GM12873 (cell line): Measurements from ENCODE around the gene LAMA3.

Source experiments
- CTCF ChIP-seq: IDR thresholded peaks from 2 replicates; pipeline ENCODE4 v1.5.1; 2012; ENCODE audit warnings: low read depth, mild to moderate bottlenecking, moderate library complexity, low read length, control low read depth; ENCODE audit not compliant: insufficient read depth; ENCODE audit errors: missing control alignments

The LAMA3 gene

GRCh38 chr18:23689031-23689615 is at the start of gene LAMA3:
LAMA3 (plus strand) TSS chr18:23689453; CDS start chr18:23689684, 231 bp downstream.
- peak; percentile 6 for TF ChIP-seq CTCF

GRCh38 chr18:23640052-23640451 is 49.2 kb upstream of the LAMA3 start:
- no peak for TF ChIP-seq CTCF

GRCh38 chr18:23641143-23641720 is 48.0 kb upstream of the LAMA3 start:
- no peak for TF ChIP-seq CTCF

GRCh38 chr18:23641937-23642666 is 47.2 kb upstream of the LAMA3 start:
- no peak for TF ChIP-seq CTCF

GRCh38 chr18:23643815-23644490 is 45.3 kb upstream of the LAMA3 start:
- TF ChIP-seq CTCF = no peak

- TF ChIP-seq CTCF = no peak
These were observed 43.6 kb upstream of the LAMA3 start for GRCh38 chr18:23645568-23646175.

- TF ChIP-seq CTCF = no peak
These were observed 43.0 kb upstream of the LAMA3 start for GRCh38 chr18:23646282-23646681.
